Type B pancreatic cell (in vitro differentiated cells): ENCODE measurements around the gene AGAP9. TPM values are rescaled to one million over a fixed set of nuclear protein-coding genes. Genes with fewer than 3 reads are reported as not detected.
A peak's percentile ranks its signal among the peaks of the same experiment; 100 is the strongest.
"Not testable (repeated sequence)": the region's sequence is repeated elsewhere in the genome, so short reads cannot be mapped to it uniquely, and the experiment has no call there.

Experiments used
- DNase-seq: peaks from one replicate; pipeline ENCODE4 v3.0.0; 2021; ENCODE audit warnings: mixed read lengths; ENCODE audit not compliant: unreplicated experiment; ENCODE audit errors: extremely low spot score
- H3K27ac Mint-ChIP-seq: 2 replicates; pipeline ENCODE4 v1.8.0; 2021; ENCODE audit warnings: mild to moderate bottlenecking, mixed read lengths
- H3K27me3 Mint-ChIP-seq: 2 replicates; pipeline ENCODE4 v1.8.0; 2021; ENCODE audit warnings: mixed read lengths
- H3K36me3 Mint-ChIP-seq: 2 replicates; pipeline ENCODE4 v1.8.0; 2021; ENCODE audit warnings: mixed read lengths
- H3K4me1 Mint-ChIP-seq: one replicate; pipeline ENCODE4 v1.8.0; 2021; ENCODE audit warnings: mixed read lengths; ENCODE audit not compliant: unreplicated experiment
- H3K4me3 Mint-ChIP-seq: 2 replicates; pipeline ENCODE4 v1.8.0; 2021; ENCODE audit warnings: mild to moderate bottlenecking, mixed read lengths
- H3K9me3 Mint-ChIP-seq: 2 replicates; pipeline ENCODE4 v1.8.0; 2021; ENCODE audit warnings: mixed read lengths
- long read RNA-seq: library from polyadenylated mRNA; unstranded; transcript quantifications from one replicate; pipeline ENCODE4 v2.0.0, GENCODE V29; 2020
- total RNA-seq: library from RNA; stranded (reverse); gene quantifications from 2 replicates; pipeline ENCODE4 v1.2.1, GENCODE V29; 2021; ENCODE audit warnings: low replicate concordance

AGAP9 gene
- 8.4 and 14.2 TPM in 2 replicates for total RNA-seq
- long read RNA-seq, partial matches to known transcripts = 0 of 1 reads
- long read RNA-seq, other reads (novel, unspliced or antisense) = 1 of 1 reads

DNA sequence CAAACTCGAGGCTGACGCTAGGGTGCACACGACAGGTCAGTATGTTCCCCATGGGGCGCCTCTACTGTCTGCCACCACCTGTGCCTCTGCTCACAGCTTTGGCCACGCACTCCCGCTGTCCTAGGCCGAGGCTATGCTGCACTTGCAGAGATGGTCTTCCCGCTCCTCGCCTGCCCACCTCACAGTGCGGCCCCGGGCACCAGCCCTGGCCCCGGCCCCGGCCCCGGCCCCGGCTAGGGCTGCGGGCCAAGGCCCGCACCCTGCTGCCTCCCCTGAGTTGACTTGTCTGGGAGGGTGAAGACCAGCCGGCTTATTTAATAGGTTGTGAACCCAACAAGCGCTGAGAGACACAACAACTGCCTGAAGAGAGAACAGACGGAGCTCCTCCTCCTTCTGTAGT is at the start of gene AGAP9:
Gene AGAP9, minus strand, starts transcription at position 164 of the 400 bp plus-strand sequence. Its CDS starts 112 bp downstream, at position 52.
- H3K4me1 Mint-ChIP-seq, H3K4me3 Mint-ChIP-seq, H3K36me3 Mint-ChIP-seq, H3K27ac Mint-ChIP-seq, H3K9me3 Mint-ChIP-seq, DNase-seq, H3K27me3 Mint-ChIP-seq: not testable (repeated sequence)

DNA sequence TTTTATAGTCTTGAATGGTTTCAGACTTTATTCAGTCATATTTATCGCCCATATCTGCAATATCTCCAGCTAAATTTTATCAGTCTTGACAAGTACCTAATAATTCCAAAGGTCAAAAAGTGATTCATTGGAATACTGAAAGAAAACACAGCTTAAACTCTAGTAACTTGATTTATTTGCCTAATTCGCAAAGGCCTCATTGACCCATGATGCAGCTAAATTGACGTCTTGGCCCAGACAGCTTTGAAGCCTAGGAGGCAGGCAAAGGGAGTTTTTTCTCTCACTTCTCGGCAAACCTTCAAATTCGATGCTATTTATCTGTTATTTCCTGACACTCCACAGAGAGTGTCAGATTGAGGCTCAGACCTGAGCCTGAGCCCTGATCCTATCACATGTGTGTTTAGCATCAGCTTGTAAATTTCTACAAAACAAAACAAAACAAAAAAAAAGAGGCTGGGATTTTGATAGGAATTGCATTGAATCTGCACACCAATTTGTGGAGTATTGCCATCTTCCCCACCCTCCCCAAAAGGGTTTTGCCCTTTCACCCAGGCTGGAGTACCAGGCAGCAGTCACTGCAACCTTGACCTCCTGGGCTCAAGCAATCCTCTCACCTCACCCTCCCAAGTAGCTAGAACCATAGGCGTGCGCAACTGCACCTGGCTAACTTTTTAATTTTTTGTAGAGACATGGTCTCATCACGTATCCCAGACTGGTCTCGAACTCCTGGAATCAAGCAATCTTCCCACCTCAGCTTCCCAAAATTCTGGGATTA is 47.9 kb upstream of the AGAP9 start:
- H3K36me3 Mint-ChIP-seq, H3K9me3 Mint-ChIP-seq, H3K27me3 Mint-ChIP-seq, H3K27ac Mint-ChIP-seq, DNase-seq, H3K4me1 Mint-ChIP-seq, H3K4me3 Mint-ChIP-seq: not testable (repeated sequence)

DNA sequence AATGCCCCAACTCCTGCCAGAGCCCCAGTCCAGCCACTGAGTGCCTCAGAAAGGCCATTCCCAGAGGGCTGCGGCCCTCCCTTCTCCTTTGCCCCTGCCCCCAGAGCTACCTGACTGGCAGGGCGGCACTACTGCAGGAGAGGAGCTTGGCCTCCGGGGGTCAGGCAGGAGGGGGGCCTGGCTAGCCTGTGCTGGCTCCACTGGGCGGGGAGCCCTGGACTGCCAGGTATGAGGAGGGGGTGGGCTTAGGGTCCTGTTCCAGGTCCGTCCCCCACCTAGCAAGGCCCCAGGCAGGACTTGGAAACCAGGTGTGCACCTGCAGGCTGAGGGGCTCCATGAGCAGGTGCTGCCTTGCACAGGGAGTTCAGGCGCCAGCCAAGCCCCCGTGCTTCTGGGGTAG is 43.3 kb upstream of the AGAP9 start:
- not testable (repeated sequence) for H3K4me3 Mint-ChIP-seq, DNase-seq, H3K27ac Mint-ChIP-seq, H3K9me3 Mint-ChIP-seq, H3K36me3 Mint-ChIP-seq, H3K4me1 Mint-ChIP-seq, H3K27me3 Mint-ChIP-seq

DNA sequence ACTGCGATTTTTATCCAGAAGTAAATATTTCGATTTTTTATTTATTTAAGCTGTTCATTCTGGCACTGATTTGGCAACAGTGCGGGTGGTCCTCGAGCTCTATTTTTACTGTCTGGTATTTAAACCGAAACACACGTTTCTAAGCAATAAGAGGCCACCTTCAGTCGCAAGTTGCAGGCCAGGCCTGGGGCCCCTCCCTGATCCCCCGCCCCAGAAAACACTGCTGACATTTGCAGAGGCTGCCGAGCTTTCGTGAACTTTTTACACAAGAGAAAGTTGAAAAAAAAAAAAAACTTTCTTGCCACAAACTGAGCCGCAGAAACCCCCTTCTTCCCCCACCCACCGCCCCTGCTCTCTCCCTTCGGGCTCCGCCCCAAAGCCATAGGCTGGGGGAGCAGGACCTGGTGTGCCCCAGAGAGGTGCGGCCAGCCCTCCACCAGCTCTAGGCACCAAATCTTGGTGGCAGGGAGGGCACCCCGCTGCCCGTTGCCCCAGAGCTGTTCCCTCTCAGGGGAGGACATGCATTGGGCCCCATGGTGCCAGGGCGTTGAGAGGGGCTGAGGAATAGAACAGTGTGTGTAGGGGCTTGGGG is 42.8 kb upstream of the AGAP9 start:
- not testable (repeated sequence) for H3K4me1 Mint-ChIP-seq, H3K9me3 Mint-ChIP-seq, H3K4me3 Mint-ChIP-seq, H3K36me3 Mint-ChIP-seq, H3K27me3 Mint-ChIP-seq, H3K27ac Mint-ChIP-seq, DNase-seq

DNA sequence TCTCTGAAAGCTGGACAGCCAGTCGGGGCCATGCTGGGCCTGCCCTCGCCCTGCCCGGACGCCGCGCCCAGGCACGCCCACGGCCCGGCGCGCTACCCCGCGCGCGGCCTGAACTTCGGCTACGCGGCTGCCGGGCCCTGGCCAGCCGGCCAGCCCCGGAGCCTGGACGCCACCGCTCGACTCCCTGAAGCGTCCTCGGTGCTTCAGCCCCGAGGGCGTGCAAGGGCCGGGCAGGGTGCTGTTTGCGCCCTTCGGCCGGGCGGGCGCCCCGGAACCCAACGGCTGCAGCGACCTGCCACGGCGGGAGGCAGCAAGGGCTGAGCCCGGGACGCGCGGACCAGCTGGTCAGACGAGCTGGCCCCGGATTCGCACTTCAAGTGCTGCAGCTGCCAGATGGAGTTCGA is 42.1 kb upstream of the AGAP9 start:
- not testable (repeated sequence) for H3K9me3 Mint-ChIP-seq, H3K27ac Mint-ChIP-seq, DNase-seq, H3K4me3 Mint-ChIP-seq, H3K36me3 Mint-ChIP-seq, H3K4me1 Mint-ChIP-seq, H3K27me3 Mint-ChIP-seq

DNA sequence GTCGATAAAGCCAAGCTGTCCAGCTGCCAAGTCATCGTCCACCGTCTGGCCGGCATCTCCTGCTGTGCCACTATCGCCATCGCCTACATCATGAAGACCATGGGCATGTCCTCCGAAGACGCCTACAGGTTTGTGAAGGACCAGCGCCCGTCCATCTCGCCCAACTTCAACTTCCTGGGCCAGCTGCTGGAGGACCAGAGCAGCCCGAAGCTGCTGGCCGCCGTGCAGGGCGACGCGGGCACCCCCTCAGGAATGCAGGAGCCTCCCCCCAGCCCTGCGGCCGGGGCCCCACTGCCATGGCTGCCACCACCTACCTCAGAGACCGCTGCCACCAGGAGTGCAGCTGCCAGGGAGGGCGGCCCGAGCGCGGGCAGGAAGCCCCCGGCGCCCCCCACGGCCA is 41.5 kb upstream of the AGAP9 start:
- not testable (repeated sequence) for H3K4me1 Mint-ChIP-seq, H3K4me3 Mint-ChIP-seq, H3K27ac Mint-ChIP-seq, H3K9me3 Mint-ChIP-seq, DNase-seq, H3K27me3 Mint-ChIP-seq, H3K36me3 Mint-ChIP-seq

DNA sequence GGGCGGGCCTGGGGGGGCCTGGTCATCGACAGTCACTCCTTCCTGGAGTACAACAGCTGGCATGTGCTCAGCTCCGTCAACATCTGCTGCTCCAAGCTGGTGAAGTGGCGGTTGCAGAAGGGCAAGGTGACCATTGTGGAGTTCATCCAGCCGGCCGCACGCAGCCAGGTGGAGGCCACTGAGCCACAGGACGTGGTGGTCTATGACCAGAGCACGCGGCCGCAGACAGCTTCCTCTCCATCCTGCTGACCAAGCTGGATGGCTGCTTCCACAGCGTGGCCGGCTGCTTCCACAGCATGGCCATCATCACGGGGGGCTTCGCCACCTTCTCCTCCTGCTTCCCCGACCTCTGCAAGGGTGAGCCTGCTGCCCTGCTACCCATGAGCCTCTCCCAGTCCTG is 40.9 kb upstream of the AGAP9 start:
- H3K27ac Mint-ChIP-seq, H3K4me3 Mint-ChIP-seq, H3K9me3 Mint-ChIP-seq, H3K27me3 Mint-ChIP-seq, H3K4me1 Mint-ChIP-seq, DNase-seq, H3K36me3 Mint-ChIP-seq: not testable (repeated sequence)

DNA sequence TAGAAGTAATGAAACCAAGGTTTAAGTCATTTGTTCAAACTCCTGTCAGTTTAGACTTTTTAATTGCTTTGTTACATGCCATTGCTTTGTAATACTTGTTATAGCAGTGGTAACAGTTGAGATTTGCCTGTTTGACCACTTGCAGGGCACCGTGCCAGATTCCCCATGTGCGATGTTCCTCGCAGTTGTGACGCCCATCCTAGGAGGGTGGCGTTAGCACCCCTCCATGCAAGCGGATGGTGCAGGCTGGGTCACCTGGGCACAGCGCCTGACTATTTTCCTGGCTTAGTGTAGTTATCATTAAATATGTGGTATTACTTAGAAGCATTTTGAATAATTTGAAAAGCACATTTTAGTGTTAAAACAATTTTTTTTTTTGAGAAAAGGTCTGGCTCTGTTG is 37.0 kb upstream of the AGAP9 start:
- not testable (repeated sequence) for H3K9me3 Mint-ChIP-seq, H3K4me3 Mint-ChIP-seq, H3K27me3 Mint-ChIP-seq, DNase-seq, H3K27ac Mint-ChIP-seq, H3K36me3 Mint-ChIP-seq, H3K4me1 Mint-ChIP-seq

DNA sequence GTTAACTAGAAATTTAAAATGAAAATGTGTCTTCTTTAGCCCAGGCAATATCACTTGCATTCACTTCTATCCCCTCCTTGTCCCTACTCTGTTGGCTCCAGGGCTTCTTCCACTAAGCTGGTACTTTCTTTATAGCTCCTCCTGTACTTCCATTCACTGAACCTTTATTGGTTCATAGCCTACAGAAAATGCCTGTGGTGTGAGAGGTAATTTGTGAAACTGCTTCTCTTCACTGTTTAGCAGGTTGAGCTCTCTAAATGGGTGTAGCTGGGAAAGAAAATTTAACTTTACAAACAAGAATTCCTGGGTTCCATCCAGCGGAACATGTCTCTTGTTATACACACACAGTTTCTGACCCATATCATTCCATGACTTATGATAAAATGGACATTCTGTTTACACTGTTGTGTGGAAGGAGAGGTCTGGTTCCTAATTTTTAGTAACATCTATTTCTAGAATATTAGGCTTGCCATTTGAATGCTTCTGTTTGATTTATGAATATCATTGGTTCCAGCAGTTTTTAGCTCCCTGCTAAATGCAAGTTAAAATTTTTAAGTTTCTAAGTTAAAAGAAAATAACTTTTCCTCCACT is 36.4 kb upstream of the AGAP9 start:
- DNase-seq, H3K36me3 Mint-ChIP-seq, H3K9me3 Mint-ChIP-seq, H3K4me1 Mint-ChIP-seq, H3K27me3 Mint-ChIP-seq: not testable (repeated sequence)
- Mint-ChIP-seq H3K4me3 (peak overlapping the region; percentile 19), H3K27ac (peak overlapping the region; percentile 96)

DNA sequence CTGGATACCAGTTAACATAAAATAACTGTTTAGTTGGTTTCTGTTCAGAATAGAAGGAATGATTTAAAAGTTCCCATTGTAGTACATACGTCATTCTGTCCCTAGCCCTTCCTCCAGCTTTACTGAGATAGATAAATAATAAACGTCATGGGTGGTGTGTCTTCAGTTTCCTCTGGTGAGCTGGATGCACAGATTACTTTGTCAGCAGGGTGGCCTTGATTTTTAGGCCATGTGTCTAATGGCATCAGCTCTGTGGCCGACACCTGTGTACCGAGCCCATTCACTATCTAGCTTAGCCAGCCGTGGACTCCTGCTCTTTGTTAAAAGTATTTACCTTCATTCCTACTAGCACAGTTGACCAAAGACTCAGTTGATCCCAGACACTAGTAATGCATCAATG is 34.7 kb upstream of the AGAP9 start:
- Mint-ChIP-seq H3K27ac (peak overlapping the region; percentile 96), H3K4me3 (peak overlapping the region; percentile 15)
- not testable (repeated sequence) for DNase-seq, H3K4me1 Mint-ChIP-seq, H3K27me3 Mint-ChIP-seq, H3K36me3 Mint-ChIP-seq, H3K9me3 Mint-ChIP-seq

DNA sequence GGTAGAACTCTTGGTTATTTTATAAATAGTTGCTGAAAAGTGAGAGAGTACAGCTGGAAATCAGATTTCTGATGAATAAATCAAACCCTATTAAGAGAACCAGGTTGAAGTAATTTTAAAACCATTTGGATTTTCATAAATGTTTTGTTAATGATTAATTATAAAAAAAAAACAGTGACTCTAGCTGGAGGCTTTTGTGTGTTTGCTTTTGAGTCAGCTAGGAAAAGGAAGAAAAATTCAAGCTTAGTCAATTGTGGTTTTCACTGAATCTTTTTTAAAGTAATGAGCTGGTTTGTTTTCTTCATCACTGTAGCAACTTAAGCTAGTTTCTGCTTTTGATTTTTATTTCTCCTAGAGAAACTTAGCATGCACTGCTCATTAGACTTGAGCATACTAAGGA is 34.2 kb upstream of the AGAP9 start:
- peak overlapping the region; percentile 96 for H3K27ac Mint-ChIP-seq
- H3K9me3 Mint-ChIP-seq, H3K4me1 Mint-ChIP-seq, H3K36me3 Mint-ChIP-seq, H3K4me3 Mint-ChIP-seq, H3K27me3 Mint-ChIP-seq, DNase-seq: not testable (repeated sequence)

DNA sequence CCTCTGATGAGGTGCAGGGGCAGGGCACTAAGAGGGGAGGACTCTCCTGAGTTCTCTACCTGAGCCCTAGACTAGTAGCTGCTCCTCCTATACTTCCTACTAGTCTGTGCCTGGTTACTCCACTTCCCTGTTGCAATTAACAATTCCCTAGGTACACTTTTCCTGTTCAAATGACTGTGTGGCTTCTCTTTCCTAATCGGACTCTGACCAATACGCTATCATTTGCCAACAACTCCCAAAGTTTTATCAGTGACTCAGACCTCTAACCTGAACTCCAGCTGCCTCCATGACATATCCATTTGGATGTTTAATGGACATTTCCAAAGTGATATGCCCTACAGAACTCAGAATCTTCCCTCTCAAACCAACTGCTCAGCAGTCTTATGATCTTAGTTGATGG is 31.9 kb upstream of the AGAP9 start:
- not testable (repeated sequence) for H3K4me3 Mint-ChIP-seq, H3K9me3 Mint-ChIP-seq, H3K4me1 Mint-ChIP-seq

DNA sequence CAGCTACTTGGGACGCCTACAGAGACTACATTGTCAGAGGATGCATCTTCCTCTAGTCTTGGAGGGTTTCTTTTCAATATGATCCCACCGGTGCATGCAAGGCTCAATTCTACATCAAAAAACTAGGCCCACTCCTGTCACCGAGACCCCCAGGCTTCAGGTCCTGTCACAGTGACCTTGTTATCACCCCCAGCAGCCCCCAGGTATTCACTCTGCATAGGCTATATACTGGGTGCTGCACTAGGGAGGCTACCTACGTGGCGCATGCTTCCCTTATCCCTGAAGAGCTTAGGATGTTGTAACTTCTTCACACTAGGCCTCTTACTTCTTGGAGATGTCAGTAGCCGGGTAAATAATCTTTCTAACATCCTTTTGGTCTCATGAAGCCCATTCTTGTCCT is 31.1 kb upstream of the AGAP9 start:
- H3K9me3 Mint-ChIP-seq = not testable (repeated sequence)
- peak overlapping the region; percentile 58 for H3K4me3 Mint-ChIP-seq

More for the DNA sequence above, 31.9 kb upstream of the AGAP9 start:
- not testable (repeated sequence) for H3K27me3 Mint-ChIP-seq, DNase-seq, H3K36me3 Mint-ChIP-seq, H3K27ac Mint-ChIP-seq

DNA sequence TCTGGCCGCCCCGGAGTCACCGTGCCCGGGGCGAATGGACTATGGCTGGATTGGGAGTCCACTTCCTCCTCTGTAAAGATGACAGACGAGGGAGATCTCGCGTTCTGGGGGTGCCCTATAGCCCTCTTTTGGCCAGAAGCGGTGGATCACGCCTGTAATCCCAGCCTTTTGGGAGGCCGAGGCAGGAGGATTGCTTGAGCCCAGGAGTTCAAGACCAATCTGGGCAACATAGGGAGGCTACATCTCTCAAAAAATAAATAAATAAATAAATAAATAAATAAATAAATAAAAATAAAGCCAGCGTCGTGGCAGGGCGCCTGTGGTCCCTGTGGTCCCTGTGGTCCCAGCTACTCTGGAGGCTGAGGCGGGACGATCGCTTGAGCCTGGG is 30.4 kb upstream of the AGAP9 start:
- H3K36me3 Mint-ChIP-seq, H3K4me1 Mint-ChIP-seq, H3K9me3 Mint-ChIP-seq, DNase-seq, H3K27me3 Mint-ChIP-seq, H3K27ac Mint-ChIP-seq: not testable (repeated sequence)
- H3K4me3 Mint-ChIP-seq = peak overlapping the region; percentile 97

More for the DNA sequence above, 31.1 kb upstream of the AGAP9 start:
- not testable (repeated sequence) for H3K27ac Mint-ChIP-seq, H3K4me1 Mint-ChIP-seq, H3K36me3 Mint-ChIP-seq, DNase-seq, H3K27me3 Mint-ChIP-seq
